Astrocyte of the cerebellum (primary cell): ENCODE measurements around the gene ATN1.

Source experiments
- DNase-seq: peaks from one replicate; pipeline ENCODE4 v3.0.0-alpha.2; 2011; ENCODE audit warnings: low read depth
- H3K4me3 ChIP-seq: 2 replicates; pipeline ENCODE4 v1.5.1; 2011; ENCODE audit warnings: mild to moderate bottlenecking, low read depth, low read length, moderate library complexity
- CTCF ChIP-seq: IDR thresholded peaks from 2 replicates; pipeline ENCODE4 v1.5.1; 2012; ENCODE audit warnings: low read length, low read depth, moderate library complexity, mild to moderate bottlenecking; ENCODE audit errors: missing control alignments
- in situ Hi-C: cut with HindIII; loops from 2 replicates; pipeline ENCODE4 v1.10.0; 2017; ENCODE audit warnings: low sequenced_read_pairs

ATN1 gene

GRCh38 chr12:6987956-6988553 is 60.3 kb downstream of the ATN1 start:
- H3K4me3 ChIP-seq = no peak overlapping the region
- in situ Hi-C loops = no loop called here
- DNase-seq = no peak
- TF ChIP-seq CTCF = no peak
